Stimulated activated CD8-positive, alpha-beta memory T cell treated with anti-CD3 and anti-CD28 coated beads, Interleukin-12 subunit alpha, Interleukin-12 subunit beta, amount 100 ng/mL, for 24 hours (primary cell): Measurements from ENCODE around the gene LYZL4.
A peak's percentile ranks its signal among the peaks of the same experiment; 100 is the strongest.

Experiments used
- DNase-seq: peaks from one replicate; pipeline ENCODE4 v3.0.0-alpha.2; 2020; ENCODE audit errors: extremely low read depth

Gene LYZL4

GRCh38 chr3:42410370-42411131, at the start of gene LYZL4:
Gene LYZL4 (minus strand): TSS chr3:42410610. CDS start chr3:42407251, 3,359 bp downstream.
- no peak for DNase-seq

GRCh38 chr3:42459151-42459550, 48.7 kb upstream of the LYZL4 start:
- no peak for DNase-seq

GRCh38 chr3:42456211-42456610, 45.8 kb upstream of the LYZL4 start:
- DNase-seq = no peak

- DNase-seq = no peak
Measured at GRCh38 chr3:42451546-42452230, 41.3 kb upstream of the LYZL4 start.

- no peak for DNase-seq
Measured at GRCh38 chr3:42451116-42451515, 40.7 kb upstream of the LYZL4 start.

- no peak for DNase-seq
Measured at GRCh38 chr3:42450567-42450966, 40.2 kb upstream of the LYZL4 start.

- no peak for DNase-seq
Measured at GRCh38 chr3:42447481-42447880, 37.1 kb upstream of the LYZL4 start.

- no peak for DNase-seq
Measured at GRCh38 chr3:42446111-42447050, 36.0 kb upstream of the LYZL4 start.

- DNase-seq = peak; percentile 42
Measured at GRCh38 chr3:42443819-42444436, 33.5 kb upstream of the LYZL4 start.

GRCh38 chr3:42443292-42443691, 32.9 kb upstream of the LYZL4 start:
- no peak for DNase-seq

- no peak for DNase-seq
Measured at GRCh38 chr3:42442640-42443039, 32.2 kb upstream of the LYZL4 start.

- DNase-seq = no peak
Measured at GRCh38 chr3:42441791-42442190, 31.4 kb upstream of the LYZL4 start.

GRCh38 chr3:42440924-42441323, 30.5 kb upstream of the LYZL4 start:
- no peak for DNase-seq

- DNase-seq = no peak
Measured at GRCh38 chr3:42439261-42440115, 29.1 kb upstream of the LYZL4 start.

GRCh38 chr3:42438758-42439157, 28.3 kb upstream of the LYZL4 start:
- DNase-seq = no peak

- no peak for DNase-seq
Measured at GRCh38 chr3:42438193-42438592, 27.8 kb upstream of the LYZL4 start.

- no peak for DNase-seq
Measured at GRCh38 chr3:42434777-42435380, 24.5 kb upstream of the LYZL4 start.

- DNase-seq = no peak
Measured at GRCh38 chr3:42432485-42432884, 22.1 kb upstream of the LYZL4 start.

GRCh38 chr3:42430781-42431532, 20.5 kb upstream of the LYZL4 start:
- no peak for DNase-seq

GRCh38 chr3:42428830-42429229, 18.4 kb upstream of the LYZL4 start:
- no peak for DNase-seq
